Neuron (in vitro differentiated cells): Measurements from ENCODE around the gene DRGX.

Source experiments
- H2AFZ ChIP-seq: one replicate; pipeline ENCODE4 v1.6.1; 2013; ENCODE audit warnings: low read depth, mild to moderate bottlenecking, inconsistent platforms, low read length, moderate library complexity
- H3K27me3 ChIP-seq: one replicate; pipeline ENCODE4 v1.6.1; 2013; ENCODE audit warnings: low read length; ENCODE audit not compliant: insufficient read depth
- H3K36me3 ChIP-seq: one replicate; pipeline ENCODE4 v1.6.1; 2013; ENCODE audit warnings: low read length; ENCODE audit not compliant: insufficient read depth
- H3K4me1 ChIP-seq: one replicate; pipeline ENCODE4 v1.6.1; 2013; ENCODE audit warnings: low read length; ENCODE audit not compliant: insufficient read depth
- H3K4me3 ChIP-seq: 2 replicates; pipeline ENCODE4 v1.5.1; 2013; ENCODE audit warnings: mild to moderate bottlenecking, low read length, moderate library complexity
- H3K9me3 ChIP-seq: one replicate; pipeline ENCODE4 v1.6.1; 2013; ENCODE audit warnings: low read length

Gene DRGX

DNA sequence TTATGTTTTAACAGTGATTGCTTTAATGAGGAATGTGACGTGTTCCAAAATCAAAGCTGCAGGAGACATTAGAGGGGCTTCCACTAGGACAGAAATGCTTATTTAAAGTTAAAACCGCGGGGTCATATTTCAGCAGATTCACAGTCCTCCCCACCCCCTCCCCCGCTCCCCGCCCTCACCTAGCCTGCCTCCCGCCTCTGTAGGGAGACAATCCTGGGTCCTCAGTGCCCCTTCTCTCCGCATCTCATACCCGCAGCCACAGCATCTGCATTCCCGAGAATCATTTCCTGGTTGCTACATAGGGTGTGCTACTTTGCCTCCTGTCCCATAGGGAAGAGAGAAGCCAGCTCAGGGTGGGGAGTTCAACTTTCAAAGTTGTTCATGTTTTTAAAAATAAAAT is 3.1 kb upstream of the DRGX start:
- no peak overlapping the region for H3K4me3 ChIP-seq
- H3K27me3 ChIP-seq: peaks cover 87% of the 10 kb centered on the region
- no peaks in the 10 kb centered on the region for H3K9me3 ChIP-seq
- peaks cover 17% of the 10 kb centered on the region for H3K4me1 ChIP-seq
- no peaks in the 10 kb centered on the region for H3K36me3 ChIP-seq
- no peak overlapping the region for H2AFZ ChIP-seq

DNA sequence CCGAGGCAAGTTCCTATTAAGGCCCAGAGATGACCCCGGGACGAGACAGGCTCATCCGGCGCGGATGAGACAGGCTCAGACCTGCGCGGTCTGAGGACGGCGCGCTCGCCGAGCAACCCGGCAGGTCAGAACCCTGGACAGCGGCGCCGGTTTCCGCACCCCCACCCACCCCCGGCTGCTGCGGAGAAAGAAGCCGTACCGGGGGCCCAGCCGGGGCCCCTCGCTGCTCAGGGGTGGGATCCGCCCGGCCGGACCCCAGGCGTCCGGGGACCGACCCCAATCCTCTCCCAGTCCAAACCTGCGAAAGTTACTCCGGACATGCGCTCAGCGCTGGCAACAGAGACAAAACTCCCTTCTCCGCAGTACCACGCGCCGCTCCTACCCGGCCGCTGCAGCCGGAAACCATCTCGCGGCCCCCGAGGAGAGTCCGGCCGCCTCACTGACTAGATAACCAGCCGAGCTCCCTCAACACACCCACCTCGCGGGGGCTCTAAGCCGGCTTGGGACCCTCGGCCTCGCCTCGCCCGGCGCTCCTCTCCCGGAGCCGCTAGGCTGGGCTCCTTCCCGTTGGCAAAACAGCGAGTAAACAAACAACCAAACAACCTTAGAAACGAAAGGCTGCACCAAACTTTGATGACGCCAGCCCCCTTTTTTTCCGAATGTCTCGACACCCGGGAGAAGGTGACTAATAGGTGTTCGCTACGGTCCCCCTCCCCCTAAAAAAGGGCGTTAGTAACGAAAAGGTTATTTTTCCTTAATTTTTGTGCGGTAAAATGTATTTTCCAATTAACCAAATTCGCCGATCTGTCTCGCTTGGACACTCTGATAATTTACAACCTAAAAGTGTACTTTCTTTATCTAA is 2.3 kb upstream of the DRGX start:
- peak overlapping the region; percentile 42 for H2AFZ ChIP-seq
- H3K36me3 ChIP-seq: no peaks in the 10 kb centered on the region
- peaks cover 17% of the 10 kb centered on the region for H3K4me1 ChIP-seq
- no peaks in the 10 kb centered on the region for H3K9me3 ChIP-seq
- H3K4me3 ChIP-seq: peak overlapping the region; percentile 40
- peaks cover 91% of the 10 kb centered on the region for H3K27me3 ChIP-seq

GRCh38 chr10:49397036-49397999 is 1.4 kb upstream of the DRGX start:
- Histone ChIP-seq H3K9me3 (no peaks in the 10 kb centered on the region), H3K36me3 (no peaks in the 10 kb centered on the region), H3K4me1 (peaks cover 17% of the 10 kb centered on the region), H2AFZ (peak overlapping the region; percentile 42), H3K27me3 (peaks cover 90% of the 10 kb centered on the region), H3K4me3 (peak overlapping the region; percentile 40)

GRCh38 chr10:49396666-49396999 is 744 bp upstream of the DRGX start:
- peak overlapping the region; percentile 40 for H3K4me3 ChIP-seq
- no peaks in the 10 kb centered on the region for H3K9me3 ChIP-seq
- H3K36me3 ChIP-seq: no peaks in the 10 kb centered on the region
- peaks cover 17% of the 10 kb centered on the region for H3K4me1 ChIP-seq
- H2AFZ ChIP-seq: peak overlapping the region; percentile 42
- peaks cover 90% of the 10 kb centered on the region for H3K27me3 ChIP-seq

- H3K27me3 ChIP-seq: peaks cover 92% of the 10 kb centered on the region
- no peak overlapping the region for H3K4me3 ChIP-seq
- H3K9me3 ChIP-seq: no peaks in the 10 kb centered on the region
- no peak overlapping the region for H2AFZ ChIP-seq
- peaks cover 17% of the 10 kb centered on the region for H3K4me1 ChIP-seq
- H3K36me3 ChIP-seq: no peaks in the 10 kb centered on the region
Observed at GRCh38 chr10:49394933-49395740, 752 bp downstream of the DRGX start.

- no peak overlapping the region for H2AFZ ChIP-seq
- H3K36me3 ChIP-seq: no peaks in the 10 kb centered on the region
- peaks cover 17% of the 10 kb centered on the region for H3K4me1 ChIP-seq
- peaks cover 81% of the 10 kb centered on the region for H3K27me3 ChIP-seq
- no peak overlapping the region for H3K4me3 ChIP-seq
- no peaks in the 10 kb centered on the region for H3K9me3 ChIP-seq
Observed at GRCh38 chr10:49393757-49394156, 2.1 kb downstream of the DRGX start.

DNA sequence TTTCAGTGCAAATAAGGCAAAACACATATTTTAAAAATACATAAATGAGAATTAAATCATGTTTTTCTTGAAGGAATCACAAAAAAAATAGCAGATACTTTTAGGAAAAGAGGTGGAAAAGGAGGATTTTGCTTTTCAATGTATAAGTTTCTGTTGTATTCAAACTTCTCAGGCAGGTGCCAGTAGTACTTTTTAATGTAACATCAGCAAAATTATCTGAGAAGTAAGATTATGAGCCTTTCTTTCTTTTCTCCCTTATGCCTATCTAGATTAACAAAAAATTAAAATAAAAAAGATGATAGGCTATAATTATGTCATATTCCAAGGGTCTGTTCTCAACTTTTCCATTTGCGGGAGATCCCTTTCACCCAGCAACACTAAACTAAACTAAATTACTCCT is 2.6 kb downstream of the DRGX start:
- Histone ChIP-seq H3K4me3 (no peak overlapping the region), H3K9me3 (no peaks in the 10 kb centered on the region), H3K4me1 (peaks cover 15% of the 10 kb centered on the region), H3K36me3 (no peaks in the 10 kb centered on the region), H2AFZ (no peak overlapping the region), H3K27me3 (peaks cover 77% of the 10 kb centered on the region)

DNA sequence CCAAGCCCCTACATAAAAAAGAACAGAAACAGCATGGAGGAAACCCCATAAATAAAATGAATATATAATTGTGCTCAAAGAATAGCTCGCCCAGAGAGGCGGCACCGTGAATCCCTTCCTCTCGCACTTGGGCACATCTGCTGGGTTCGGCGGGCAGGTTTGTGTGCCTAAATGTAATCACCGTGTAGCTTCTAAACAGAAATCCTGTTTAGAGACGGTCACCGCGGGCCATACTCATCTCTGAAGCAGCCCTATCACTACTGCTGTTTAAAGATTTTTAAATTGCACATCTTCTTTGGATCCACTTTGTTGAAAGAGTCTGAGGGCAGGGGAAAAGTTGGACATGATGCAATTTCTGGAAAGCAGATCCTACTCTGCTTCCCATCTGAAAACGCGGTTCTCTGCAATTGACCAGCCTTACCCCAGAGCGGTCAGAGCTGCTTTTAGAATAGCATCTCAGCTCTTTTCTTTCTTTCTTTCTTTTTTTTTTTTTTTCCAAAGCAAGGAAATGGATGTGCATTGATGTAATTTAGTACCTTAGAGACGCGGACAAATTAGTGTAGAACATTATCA is 6.4 kb downstream of the DRGX start:
- peaks cover 44% of the 10 kb centered on the region for H3K27me3 ChIP-seq
- H3K9me3 ChIP-seq: no peaks in the 10 kb centered on the region
- no peaks in the 10 kb centered on the region for H3K4me1 ChIP-seq
- no peak overlapping the region for H3K4me3 ChIP-seq
- H2AFZ ChIP-seq: no peak overlapping the region
- no peaks in the 10 kb centered on the region for H3K36me3 ChIP-seq

GRCh38 chr10:49388161-49388560 is 7.7 kb downstream of the DRGX start:
- Histone ChIP-seq H2AFZ (no peak overlapping the region), H3K9me3 (no peaks in the 10 kb centered on the region), H3K4me3 (no peak overlapping the region), H3K27me3 (peaks cover 35% of the 10 kb centered on the region), H3K36me3 (no peaks in the 10 kb centered on the region), H3K4me1 (no peaks in the 10 kb centered on the region)

- peaks cover 35% of the 10 kb centered on the region for H3K27me3 ChIP-seq
- no peaks in the 10 kb centered on the region for H3K36me3 ChIP-seq
- H2AFZ ChIP-seq: no peak overlapping the region
- no peak overlapping the region for H3K4me3 ChIP-seq
- no peaks in the 10 kb centered on the region for H3K9me3 ChIP-seq
- H3K4me1 ChIP-seq: no peaks in the 10 kb centered on the region
Observed at GRCh38 chr10:49387071-49387470, 8.8 kb downstream of the DRGX start.

GRCh38 chr10:49385939-49386922 is 9.7 kb downstream of the DRGX start:
- no peaks in the 10 kb centered on the region for H3K9me3 ChIP-seq
- no peak overlapping the region for H2AFZ ChIP-seq
- H3K4me1 ChIP-seq: no peaks in the 10 kb centered on the region
- H3K4me3 ChIP-seq: no peak overlapping the region
- peaks cover 29% of the 10 kb centered on the region for H3K27me3 ChIP-seq
- no peaks in the 10 kb centered on the region for H3K36me3 ChIP-seq
